PC-9 (cell line): ENCODE results near the gene NSF. TPM values are rescaled to one million over a fixed set of nuclear protein-coding genes. Genes with fewer than 3 reads are reported as not detected.
"Not testable (repeated sequence)": the region's sequence is repeated elsewhere in the genome, so short reads cannot be mapped to it uniquely, and the experiment has no call there.

Experiments used
- BruUV-seq: library from RNA; stranded (reverse); fragments of 400-500 nt; replicated peaks from 2 replicates; lab custom pipeline; 2021; lab: Mats Ljungman, UMichigan
- CTCF ChIA-PET: fragments of 300-600 bp; sonication (Branson Sonifier 250); formaldehyde crosslinking; loops from one replicate; lab custom pipeline; 2022; ENCODE audit warnings: antibody characterized with exemption; lab: Charles Lee
- POLR2A ChIA-PET: fragments of 300-600 bp; sonication (Branson Sonifier 250); formaldehyde crosslinking; loops from one replicate; lab custom pipeline; 2022; ENCODE audit warnings: antibody characterized with exemption; ENCODE audit not compliant: unreplicated experiment; lab: Charles Lee
- DNase-seq, 2 experiments: peaks; one replicate each; pipeline versions ENCODE4 v3.0.0 to v3.0.0-alpha.2; 2015 to 2022; ENCODE audit warnings: mixed read lengths in 1 of 2
- H2AFZ ChIP-seq: fragments of 200-600 bp; sonication (generic); 2 replicates; pipeline ENCODE4 v1.8.1; 2017; ENCODE audit warnings: antibody characterized with exemption
- H3F3A ChIP-seq: fragments of 200-600 bp; sonication (generic); 2 replicates; pipeline ENCODE4 v1.8.1; 2017; ENCODE audit warnings: antibody characterized with exemption, mild to moderate bottlenecking, low read depth; ENCODE audit not compliant: insufficient read depth
- H3K27ac ChIP-seq: fragments of 200-600 bp; sonication (generic); 2 replicates; pipeline ENCODE4 v1.6.1; 2016; ENCODE audit warnings: mixed run types
- H3K27me3 ChIP-seq: fragments of 200-600 bp; sonication (generic); 2 replicates; pipeline ENCODE4 v1.6.1; 2016; ENCODE audit warnings: low read depth, mixed run types; ENCODE audit not compliant: insufficient read depth
- H3K36me3 ChIP-seq: fragments of 200-600 bp; sonication (generic); 2 replicates; pipeline ENCODE4 v1.6.1; 2016; ENCODE audit warnings: low read depth, mixed run types
- H3K4me1 ChIP-seq: fragments of 200-600 bp; sonication (generic); replicated peaks from 2 replicates; pipeline ENCODE4 v1.6.1; 2016; ENCODE audit warnings: mixed run types; ENCODE audit not compliant: insufficient read depth
- H3K4me2 ChIP-seq: fragments of 200-600 bp; sonication (generic); 2 replicates; pipeline ENCODE4 v1.6.1; 2017; ENCODE audit warnings: mixed run types
- H3K4me3 ChIP-seq: fragments of 200-600 bp; sonication (generic); 2 replicates; pipeline ENCODE4 v1.6.1; 2016; ENCODE audit warnings: mixed run types
- H3K79me2 ChIP-seq: fragments of 200-600 bp; sonication (generic); 2 replicates; pipeline ENCODE4 v1.6.1; 2017; ENCODE audit warnings: low read depth, mixed run types
- H3K9me2 ChIP-seq: fragments of 200-600 bp; sonication (generic); 2 replicates; pipeline ENCODE4 v1.8.1; 2017; ENCODE audit warnings: mild to moderate bottlenecking; ENCODE audit not compliant: insufficient read depth
- H3K9me3 ChIP-seq: fragments of 200-600 bp; sonication (generic); 2 replicates; pipeline ENCODE4 v1.8.1; 2016; ENCODE audit warnings: low read depth; ENCODE audit not compliant: insufficient read depth
- H4K20me1 ChIP-seq: fragments of 200-600 bp; sonication (generic); 2 replicates; pipeline ENCODE4 v1.8.1; 2017; ENCODE audit not compliant: insufficient read depth
- intact Hi-C: fragments of 100-400 bp; cut with micrococcal nuclease; formaldehyde crosslinking; loops from one replicate; pipeline ENCODE4 v1.10.0; 2022; ENCODE audit not compliant: unreplicated experiment
- total RNA-seq: library from RNA; stranded (reverse); gene quantifications from 2 replicates; pipeline ENCODE4 v1.2.3, GENCODE V29; 2021

The NSF gene
- total RNA-seq, 1 experiment from 2014 or later = 40.0 TPM

- POLR2A ChIA-PET = not testable (repeated sequence)
Observed at GRCh38 chr17:46611304-46611703, 20.8 kb downstream of the NSF start.

GRCh38 chr17:46613876-46614275, 23.4 kb downstream of the NSF start:
- H3K27ac ChIP-seq, BruUV-seq, intact Hi-C loops, CTCF ChIA-PET, H3K36me3 ChIP-seq, H2AFZ ChIP-seq, H3K9me3 ChIP-seq, H3K79me2 ChIP-seq, H3F3A ChIP-seq, H4K20me1 ChIP-seq, H3K9me2 ChIP-seq, H3K4me2 ChIP-seq, H3K4me3 ChIP-seq, POLR2A ChIA-PET, DNase-seq, H3K27me3 ChIP-seq, H3K4me1 ChIP-seq: not testable (repeated sequence)

More at GRCh38 chr17:46611304-46611703, 20.8 kb downstream of the NSF start:
- BruUV-seq, H3K36me3 ChIP-seq, H3K9me2 ChIP-seq, H3K4me3 ChIP-seq, intact Hi-C loops, H3F3A ChIP-seq, CTCF ChIA-PET, H3K4me2 ChIP-seq, H3K27me3 ChIP-seq, H3K4me1 ChIP-seq, H3K79me2 ChIP-seq, H2AFZ ChIP-seq, H4K20me1 ChIP-seq, DNase-seq, H3K9me3 ChIP-seq, H3K27ac ChIP-seq: not testable (repeated sequence)

- H3K36me3 ChIP-seq, H3K27ac ChIP-seq, H3K4me2 ChIP-seq, BruUV-seq, H3K79me2 ChIP-seq, H3K9me2 ChIP-seq, H3K4me3 ChIP-seq, POLR2A ChIA-PET, H3K9me3 ChIP-seq, intact Hi-C loops, H3K27me3 ChIP-seq, H4K20me1 ChIP-seq, H3F3A ChIP-seq, DNase-seq, CTCF ChIA-PET, H3K4me1 ChIP-seq, H2AFZ ChIP-seq: not testable (repeated sequence)
Observed at GRCh38 chr17:46617121-46617520, 26.7 kb downstream of the NSF start.

- DNase-seq, H2AFZ ChIP-seq, H3K27me3 ChIP-seq, H3K9me2 ChIP-seq, H3K27ac ChIP-seq, H3F3A ChIP-seq, H3K79me2 ChIP-seq, CTCF ChIA-PET, H3K4me1 ChIP-seq, H3K9me3 ChIP-seq, POLR2A ChIA-PET, H3K4me3 ChIP-seq, BruUV-seq, H3K36me3 ChIP-seq, H3K4me2 ChIP-seq, intact Hi-C loops, H4K20me1 ChIP-seq: not testable (repeated sequence)
Observed at GRCh38 chr17:46618975-46619374, 28.5 kb downstream of the NSF start.

- H3K4me3 ChIP-seq, CTCF ChIA-PET, BruUV-seq, H3K4me2 ChIP-seq, H3K27ac ChIP-seq, H2AFZ ChIP-seq, H3K27me3 ChIP-seq, H3K36me3 ChIP-seq, DNase-seq, H3F3A ChIP-seq, H3K79me2 ChIP-seq, H3K4me1 ChIP-seq, H4K20me1 ChIP-seq, H3K9me3 ChIP-seq, H3K9me2 ChIP-seq, intact Hi-C loops, POLR2A ChIA-PET: not testable (repeated sequence)
Observed at GRCh38 chr17:46623790-46624189, 33.3 kb downstream of the NSF start.

GRCh38 chr17:46624726-46625125, 34.3 kb downstream of the NSF start:
- H3K79me2 ChIP-seq, H3K9me2 ChIP-seq, H3F3A ChIP-seq, DNase-seq, POLR2A ChIA-PET, H3K27ac ChIP-seq, H3K4me1 ChIP-seq, H3K36me3 ChIP-seq, H2AFZ ChIP-seq, BruUV-seq, H3K4me2 ChIP-seq, CTCF ChIA-PET, intact Hi-C loops, H4K20me1 ChIP-seq, H3K27me3 ChIP-seq, H3K9me3 ChIP-seq, H3K4me3 ChIP-seq: not testable (repeated sequence)

- H3K4me1 ChIP-seq, POLR2A ChIA-PET, H3K36me3 ChIP-seq, BruUV-seq, intact Hi-C loops, DNase-seq, H3F3A ChIP-seq, CTCF ChIA-PET, H3K27me3 ChIP-seq, H3K9me2 ChIP-seq, H4K20me1 ChIP-seq, H3K27ac ChIP-seq, H3K9me3 ChIP-seq, H3K79me2 ChIP-seq, H3K4me3 ChIP-seq, H2AFZ ChIP-seq, H3K4me2 ChIP-seq: not testable (repeated sequence)
Observed at GRCh38 chr17:46627452-46627851, 37.0 kb downstream of the NSF start.
